H1 (cell line): ENCODE measurements around the gene IL31RA.

ENCODE experiments used
- CHD2 ChIP-seq: IDR thresholded peaks from 2 replicates; pipeline ENCODE4 v1.6.1; 2012; ENCODE audit warnings: low read length, improper control_type of control experiment
- GTF2F1 ChIP-seq: IDR thresholded peaks from 2 replicates; pipeline ENCODE4 v1.6.1; 2012; ENCODE audit warnings: low read depth, low read length, improper control_type of control experiment, borderline replicate concordance
- HDAC2 ChIP-seq, 2 experiments: fragments of 300-600 bp in 1 of 2; sonication (generic) in 1 of 2; IDR thresholded peaks; 2 replicates each; pipeline ENCODE4 v1.6.1; 2011 to 2012; ENCODE audit warnings: low read depth in 2 of 2, low read length in 2 of 2, mild to moderate bottlenecking in 2 of 2, moderate library complexity in 2 of 2, borderline replicate concordance in 1 of 2, inconsistent platforms in 1 of 2
- POLR2A ChIP-seq, 2 experiments: IDR thresholded peaks; 1 replicate in 1 of 2; 2 replicates in 1 of 2; pipeline ENCODE4 v1.6.1; 2011; ENCODE audit warnings: low read depth in 2 of 2, low read length in 2 of 2, mild to moderate bottlenecking in 2 of 2; ENCODE audit errors: control extremely low read depth in 1 of 2
- POLR2AphosphoS5 ChIP-seq: IDR thresholded peaks from 2 replicates; pipeline ENCODE4 v1.6.1; 2011; ENCODE audit warnings: low read depth, low read length
- SUZ12 ChIP-seq: fragments of 200-600 bp; sonication (generic); IDR thresholded peaks from 2 replicates; pipeline ENCODE4 v1.6.1; 2012; ENCODE audit warnings: mild to moderate bottlenecking, inconsistent platforms, low read length, moderate library complexity, mixed read lengths
- YY1 ChIP-seq: IDR thresholded peaks from 2 replicates; pipeline ENCODE4 v1.6.1; 2011; ENCODE audit warnings: low read depth, mild to moderate bottlenecking, low read length
- TF ChIP-seq, protein P1 (sequence below), 3 experiments: IDR thresholded peaks; 1 replicate in 2 of 3; 2 replicates in 1 of 3; pipeline versions ENCODE4 v1.5.1 to v1.6.1; 2011; ENCODE audit warnings: low read length in 3 of 3, mild to moderate bottlenecking in 3 of 3, inconsistent platforms in 2 of 3, low read depth in 1 of 3, moderate library complexity in 1 of 3; ENCODE audit not compliant: insufficient read depth in 1 of 3; ENCODE audit errors: control extremely low read depth in 1 of 3

DNA sequence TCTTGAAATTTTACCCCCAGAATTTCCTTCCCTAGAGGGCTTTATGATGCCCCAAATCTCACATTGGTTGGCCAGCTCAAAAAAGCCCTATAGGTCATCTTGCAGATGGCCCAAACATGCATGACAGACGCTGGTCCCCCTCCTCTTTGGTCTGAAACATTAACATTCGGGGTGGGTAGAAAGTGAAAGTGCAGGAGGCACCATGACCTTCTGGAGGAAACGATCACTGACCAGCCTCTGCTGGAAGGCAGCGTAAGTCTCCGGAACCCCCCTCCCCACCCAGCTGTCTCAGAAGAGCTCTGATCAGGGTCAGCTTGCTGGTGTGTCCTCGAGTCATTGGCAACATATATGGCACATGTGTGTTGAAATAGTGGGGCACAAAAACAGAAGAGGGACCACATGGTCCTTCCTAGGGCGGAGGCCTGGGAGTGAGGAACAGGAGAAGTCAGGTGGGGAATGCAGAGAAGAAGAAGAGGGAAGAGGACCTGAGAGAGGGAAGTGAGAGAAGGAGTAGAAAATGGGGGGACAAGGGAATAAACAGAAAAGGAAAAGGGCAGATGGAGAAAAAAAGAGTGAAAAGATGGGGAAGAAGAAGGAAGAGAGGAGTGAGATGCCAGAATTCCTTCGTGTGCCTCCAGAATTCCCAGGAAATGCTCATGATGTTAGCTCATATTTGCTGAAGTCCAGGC lies 46.2 kb downstream of the IL31RA start:
- TF ChIP-seq POLR2AphosphoS5 (no peak), SUZ12 (no peak), POLR2A (IDR thresholded peaks at IDR 0.05; ENCODE audit: control extremely low read depth in 1 of 2, low read depth in 2 of 2, low read length in 2 of 2) (no peak), HDAC2 (IDR thresholded peaks at IDR 0.05; ENCODE audit: borderline replicate concordance in 1 of 2, low read depth in 2 of 2, low read length in 2 of 2) (no peak), GTF2F1 (no peak), YY1 (no peak), CHD2 (no peak)
- TF ChIP-seq, protein P1, sequence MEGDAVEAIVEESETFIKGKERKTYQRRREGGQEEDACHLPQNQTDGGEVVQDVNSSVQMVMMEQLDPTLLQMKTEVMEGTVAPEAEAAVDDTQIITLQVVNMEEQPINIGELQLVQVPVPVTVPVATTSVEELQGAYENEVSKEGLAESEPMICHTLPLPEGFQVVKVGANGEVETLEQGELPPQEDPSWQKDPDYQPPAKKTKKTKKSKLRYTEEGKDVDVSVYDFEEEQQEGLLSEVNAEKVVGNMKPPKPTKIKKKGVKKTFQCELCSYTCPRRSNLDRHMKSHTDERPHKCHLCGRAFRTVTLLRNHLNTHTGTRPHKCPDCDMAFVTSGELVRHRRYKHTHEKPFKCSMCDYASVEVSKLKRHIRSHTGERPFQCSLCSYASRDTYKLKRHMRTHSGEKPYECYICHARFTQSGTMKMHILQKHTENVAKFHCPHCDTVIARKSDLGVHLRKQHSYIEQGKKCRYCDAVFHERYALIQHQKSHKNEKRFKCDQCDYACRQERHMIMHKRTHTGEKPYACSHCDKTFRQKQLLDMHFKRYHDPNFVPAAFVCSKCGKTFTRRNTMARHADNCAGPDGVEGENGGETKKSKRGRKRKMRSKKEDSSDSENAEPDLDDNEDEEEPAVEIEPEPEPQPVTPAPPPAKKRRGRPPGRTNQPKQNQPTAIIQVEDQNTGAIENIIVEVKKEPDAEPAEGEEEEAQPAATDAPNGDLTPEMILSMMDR (IDR thresholded peaks at IDR 0.05; ENCODE audit: control extremely low read depth in 1 of 3, insufficient read depth in 1 of 3, low read depth in 1 of 3, low read length in 3 of 3) = no peak
